DMS153 treated with DMSO at 0.1 percent for 48 hours (cell line): ENCODE results near the gene NDEL1.

Source experiments
- DNase-seq: peaks from one replicate; lab custom pipeline; 2025; ENCODE audit not compliant: unreplicated experiment; lab: John Stamatoyannopoulos, UW

The NDEL1 gene

DNA sequence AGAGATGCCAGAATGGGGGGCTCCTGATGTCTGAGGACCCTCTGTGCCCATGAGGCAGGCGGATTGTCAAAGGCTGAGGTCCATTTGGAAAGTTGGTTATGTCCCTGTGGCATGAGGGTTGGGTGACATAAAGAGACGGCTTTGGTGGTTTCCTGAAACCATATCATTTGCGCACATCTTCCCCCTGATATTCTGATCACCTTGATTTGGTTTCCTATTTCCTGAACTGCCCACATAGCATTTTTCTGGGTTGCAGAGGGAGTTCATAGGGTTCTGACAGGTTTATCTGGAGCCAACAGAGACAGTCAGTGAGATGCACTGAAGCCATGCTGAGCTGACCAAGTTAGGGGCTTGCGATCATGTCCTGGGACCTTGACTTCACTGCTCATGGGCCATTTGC lies 22.4 kb upstream of the NDEL1 start:
- no peak for DNase-seq

GRCh38 chr17:8413938-8414337 lies 21.7 kb upstream of the NDEL1 start:
- no peak for DNase-seq

GRCh38 chr17:8417806-8418205 lies 17.9 kb upstream of the NDEL1 start:
- DNase-seq, result no peak

- no peak for DNase-seq
These were observed 17.2 kb upstream of the NDEL1 start for GRCh38 chr17:8418471-8418870.

DNA sequence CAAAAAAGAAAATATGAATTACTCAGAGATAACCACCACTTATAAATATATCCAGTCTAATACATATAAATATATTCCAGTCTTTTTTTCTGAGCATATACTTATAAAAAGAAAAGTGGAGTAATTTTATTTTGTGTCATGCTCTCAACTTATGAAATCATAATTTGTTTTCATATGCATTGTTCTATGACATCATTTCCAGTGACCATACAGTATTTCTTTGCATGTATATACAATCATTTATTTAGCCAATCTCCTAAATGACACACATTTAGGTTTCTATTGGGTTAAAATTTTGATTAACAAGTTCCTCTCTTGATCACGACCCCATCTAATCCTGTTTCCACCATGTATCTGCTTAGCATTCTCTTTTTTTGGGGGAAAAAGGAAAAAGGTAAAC lies 16.4 kb upstream of the NDEL1 start:
- DNase-seq, result no peak

DNA sequence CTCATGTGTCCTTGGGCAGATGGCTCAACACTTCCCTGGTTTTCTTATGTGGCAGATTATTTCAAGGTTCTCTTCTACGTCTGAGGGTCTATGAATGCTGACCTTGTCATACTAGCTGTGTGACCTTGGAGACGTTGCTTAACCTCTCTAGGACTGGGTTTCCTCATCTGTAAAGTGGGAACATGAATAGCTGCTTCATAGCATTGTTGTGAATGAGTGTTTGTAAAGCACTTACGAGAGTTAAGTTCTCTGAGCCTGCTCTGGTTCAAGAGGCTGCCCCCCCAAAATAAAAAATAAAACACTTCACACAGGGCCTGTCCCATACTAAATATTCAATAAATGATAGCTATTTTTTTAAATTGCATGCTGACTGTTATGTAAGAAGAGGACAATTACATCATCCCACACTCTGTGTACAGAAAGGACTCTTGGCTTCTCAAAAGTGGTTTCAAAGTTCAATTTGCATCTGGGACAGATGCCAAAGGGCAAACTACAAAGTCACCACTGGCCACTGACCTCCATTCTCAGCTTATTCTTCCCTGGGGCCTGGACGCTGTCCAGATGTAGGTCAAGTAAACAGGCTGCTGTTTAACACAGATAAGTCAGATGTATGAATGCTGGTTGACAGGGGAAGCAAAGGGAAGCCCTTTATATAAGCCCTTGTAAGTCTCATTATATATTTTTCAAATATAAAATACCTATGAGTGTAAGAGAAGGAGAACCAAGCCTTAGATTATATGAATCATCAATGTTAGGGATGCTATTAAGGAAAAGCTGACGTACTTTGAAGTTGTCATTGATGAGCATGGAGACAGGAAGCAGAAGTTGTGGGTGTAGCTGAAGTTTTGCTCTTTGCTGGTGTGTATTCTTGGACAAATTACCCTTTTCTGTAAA lies 15.4 kb upstream of the NDEL1 start:
- no peak for DNase-seq

GRCh38 chr17:8421571-8421970 lies 14.1 kb upstream of the NDEL1 start:
- DNase-seq, result no peak

DNA sequence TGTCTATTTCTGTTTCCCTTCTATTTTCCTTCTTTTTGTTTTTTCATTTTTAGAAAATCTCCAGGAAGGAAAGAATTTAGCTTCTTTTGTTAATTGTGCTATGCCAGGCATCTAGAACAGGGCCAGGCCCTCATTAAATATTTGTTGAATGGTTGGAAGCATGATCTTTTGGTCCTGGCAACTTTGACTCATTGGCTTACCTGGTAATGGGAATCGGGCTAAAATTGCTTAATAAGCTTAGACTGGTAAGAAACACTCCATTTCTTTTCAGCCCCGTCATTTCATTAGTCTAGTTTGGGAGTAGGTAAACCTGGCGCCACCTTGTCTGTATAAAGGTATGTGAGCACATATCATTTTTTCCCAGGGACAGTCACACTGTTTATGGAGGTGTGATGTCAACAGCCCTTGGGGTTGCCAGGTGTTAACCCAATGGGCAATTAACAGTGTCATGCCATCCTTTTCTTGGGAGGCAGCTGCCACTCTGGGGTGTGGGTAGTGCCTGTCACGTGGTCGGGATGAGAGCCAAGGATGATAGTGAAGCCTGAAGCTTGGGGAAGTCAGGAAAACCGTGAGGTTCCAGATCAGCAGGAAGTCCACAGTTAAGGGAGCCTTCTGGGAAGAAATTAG lies 9.5 kb upstream of the NDEL1 start:
- DNase-seq, result no peak

GRCh38 chr17:8426802-8427201 lies 8.9 kb upstream of the NDEL1 start:
- no peak for DNase-seq

- DNase-seq, result no peak
These were observed 4.7 kb upstream of the NDEL1 start for GRCh38 chr17:8430966-8431365.

DNA sequence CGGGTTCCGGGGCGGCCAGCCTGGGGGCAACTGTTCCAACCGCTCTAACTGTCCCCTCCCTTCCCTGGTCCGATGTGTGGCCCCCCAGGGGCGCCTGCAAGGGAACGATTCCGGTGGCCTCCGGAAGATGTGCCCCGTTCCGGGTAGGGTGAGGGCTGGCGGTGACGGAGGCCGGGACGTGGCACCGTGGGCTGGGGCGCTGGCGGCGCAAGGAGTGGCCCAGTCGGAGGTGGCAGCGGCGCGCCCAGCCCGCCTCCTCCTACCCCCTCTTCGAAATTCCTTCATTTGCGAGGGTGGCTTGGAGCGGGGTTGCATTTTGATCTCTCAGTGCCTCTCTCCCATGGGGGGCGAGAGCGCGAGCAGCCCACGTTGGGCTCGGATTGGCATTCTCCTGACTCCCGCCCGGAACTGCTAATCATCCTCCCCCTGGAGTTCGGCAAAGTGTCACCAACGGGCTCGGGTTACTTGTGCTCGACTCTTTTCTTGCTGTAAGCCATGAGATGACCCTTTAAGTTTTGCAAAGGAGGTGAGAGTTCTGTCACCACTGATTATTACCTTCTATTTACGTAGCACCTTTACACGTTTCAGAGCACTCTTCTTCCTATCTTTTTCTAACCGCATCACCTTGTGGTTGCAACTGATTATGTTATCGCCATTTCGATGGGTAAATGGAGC lies 622 bp downstream of the NDEL1 start:
- DNase-seq, result no peak

- no peak for DNase-seq
These were observed 1.1 kb downstream of the NDEL1 start for GRCh38 chr17:8436844-8437171.

DNA sequence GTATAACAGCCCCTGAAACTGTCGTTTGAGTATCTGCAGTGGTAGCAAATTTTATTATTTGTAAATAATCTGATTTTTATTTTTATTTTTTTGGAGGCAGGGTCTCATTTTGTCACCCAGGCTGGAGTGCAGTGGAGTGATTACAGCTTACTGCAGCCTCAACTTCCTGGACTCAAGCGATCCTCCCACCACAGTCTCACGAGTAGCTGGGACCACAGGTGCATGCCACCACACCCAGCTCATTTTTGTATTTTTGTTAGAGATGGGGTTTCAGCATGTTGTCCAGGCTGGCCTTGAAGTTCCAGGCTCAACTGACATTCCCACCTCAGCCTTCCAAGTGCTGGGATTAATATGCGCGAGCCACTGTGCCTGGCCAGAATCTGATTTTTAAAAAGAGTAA lies 2.8 kb downstream of the NDEL1 start:
- no peak for DNase-seq

GRCh38 chr17:8439681-8440080 lies 4.0 kb downstream of the NDEL1 start:
- no peak for DNase-seq

DNA sequence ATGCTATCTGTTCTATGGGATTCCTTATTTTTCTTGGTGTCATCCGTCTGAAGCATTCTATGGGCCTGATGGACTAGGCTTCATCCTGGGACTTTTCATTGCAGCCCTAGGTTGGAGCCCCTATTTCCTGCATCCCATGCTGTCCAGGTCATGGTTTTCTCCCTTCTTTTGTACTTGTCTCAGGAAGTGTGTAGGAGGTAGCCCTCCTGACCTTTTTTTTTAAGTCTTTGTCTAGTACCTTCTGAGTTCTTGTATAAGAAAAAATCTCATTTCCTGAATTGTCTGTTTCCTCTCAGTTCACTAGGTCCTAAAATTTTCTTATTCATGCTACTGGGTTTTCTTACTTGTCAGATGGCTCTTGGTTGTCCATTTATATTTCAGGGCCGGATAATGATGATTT lies 6.0 kb downstream of the NDEL1 start:
- DNase-seq, result no peak

GRCh38 chr17:8442310-8442709 lies 6.6 kb downstream of the NDEL1 start:
- no peak for DNase-seq

GRCh38 chr17:8443756-8444155 lies 8.1 kb downstream of the NDEL1 start:
- no peak for DNase-seq

DNA sequence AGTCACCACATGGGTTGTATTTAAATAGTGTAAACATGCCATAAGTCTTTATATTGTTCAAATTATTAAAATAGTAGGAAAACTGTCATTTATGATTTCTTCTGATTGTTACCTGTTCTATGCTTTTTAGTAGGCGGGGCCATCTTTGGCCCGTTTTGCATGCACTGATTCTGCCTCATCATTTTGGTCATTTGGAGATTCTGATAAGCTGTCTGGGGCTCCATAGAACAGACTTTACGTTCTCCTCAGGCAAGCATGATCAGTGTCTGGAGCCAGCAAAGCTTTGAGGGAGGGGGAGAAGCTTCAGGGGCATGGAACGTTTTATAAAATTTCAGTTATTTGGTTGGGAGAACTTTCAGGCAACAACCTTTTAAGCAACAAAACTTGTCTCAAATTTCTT lies 8.8 kb downstream of the NDEL1 start:
- no peak for DNase-seq

DNA sequence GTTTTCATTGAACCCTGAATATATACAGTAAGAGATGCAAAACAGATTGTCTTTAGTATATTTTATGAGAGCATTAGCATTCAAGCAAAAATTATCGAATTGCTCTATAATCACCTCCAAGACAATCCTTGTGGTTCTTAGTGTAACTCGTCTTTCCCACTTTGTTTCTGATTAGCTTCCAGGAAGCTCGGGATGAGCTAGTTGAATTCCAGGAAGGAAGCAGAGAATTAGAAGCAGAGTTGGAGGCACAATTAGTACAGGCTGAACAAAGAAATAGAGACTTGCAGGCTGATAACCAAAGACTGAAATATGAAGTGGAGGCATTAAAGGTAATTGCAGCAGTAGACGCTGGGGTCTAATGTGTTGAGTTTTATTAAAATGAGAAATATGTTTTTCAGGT lies 9.9 kb downstream of the NDEL1 start:
- no peak for DNase-seq

- no peak for DNase-seq
These were observed 12.1 kb downstream of the NDEL1 start for GRCh38 chr17:8447799-8448198.

- no peak for DNase-seq
These were observed 12.6 kb downstream of the NDEL1 start for GRCh38 chr17:8448310-8448709.

- DNase-seq, result no peak
These were observed 16.4 kb downstream of the NDEL1 start for GRCh38 chr17:8451933-8452614.
